SK-N-SH treated with all-trans-retinoic acid at 6 μM for 48 hours (cell line): ENCODE data around the gene TMSB15C.

Experiments used
- ATAC-seq: fragments of 200-7000 bp; cut with Tn5 transposase; 3 replicates; pipeline ENCODE4 v1.9.1; 2020; ENCODE audit warnings: mild to moderate bottlenecking, moderate library complexity
- ARNTL ChIP-seq: fragments of 450-650 bp; formaldehyde crosslinking; IDR thresholded peaks from 2 replicates; pipeline ENCODE4 v1.5.0; 2020; ENCODE audit warnings: low read depth, mild to moderate bottlenecking, moderate library complexity, borderline replicate concordance
- BACH2 ChIP-seq: fragments of 250-450 bp; sonication (Bioruptor Pico); IDR thresholded peaks from 2 replicates; pipeline ENCODE4 v1.9.0; 2021; ENCODE audit warnings: mild to moderate bottlenecking, borderline replicate concordance
- CSDC2 ChIP-seq: fragments of 250-450 bp; sonication (Bioruptor Pico); IDR thresholded peaks from 2 replicates; pipeline ENCODE4 v1.5.0; 2020; ENCODE audit warnings: mild to moderate bottlenecking, moderate library complexity
- ESRRG ChIP-seq: fragments of 250-450 bp; sonication (Bioruptor Pico); IDR thresholded peaks from 2 replicates; pipeline ENCODE4 v1.6.1; 2021; ENCODE audit warnings: mild to moderate bottlenecking
- GLIS3 ChIP-seq: fragments of 250-450 bp; sonication (Bioruptor Pico); IDR thresholded peaks from 2 replicates; pipeline ENCODE4 v1.5.0; 2020; ENCODE audit warnings: mild to moderate bottlenecking, moderate library complexity
- ISL1 ChIP-seq: fragments of 250-450 bp; sonication (Bioruptor Pico); IDR thresholded peaks from 2 replicates; pipeline ENCODE4 v2.1.2; 2022; ENCODE audit warnings: mild to moderate bottlenecking, moderate library complexity
- PPARA ChIP-seq: fragments of 250-450 bp; sonication (Bioruptor Pico); IDR thresholded peaks from 2 replicates; pipeline ENCODE4 v1.5.0; 2020; ENCODE audit warnings: mild to moderate bottlenecking, borderline replicate concordance
- RARB ChIP-seq: fragments of 250-450 bp; sonication (Bioruptor Pico); IDR thresholded peaks from 2 replicates; pipeline ENCODE4 v1.8.0; 2021; ENCODE audit warnings: mild to moderate bottlenecking, moderate library complexity
- SNAI2 ChIP-seq: fragments of 250-450 bp; sonication (Bioruptor Pico); IDR thresholded peaks from 2 replicates; pipeline ENCODE4 v1.5.0; 2020; ENCODE audit warnings: mild to moderate bottlenecking, moderate library complexity
- TCF4 ChIP-seq: fragments of 250-450 bp; sonication (Bioruptor Pico); IDR thresholded peaks from 2 replicates; pipeline ENCODE4 v1.8.0; 2021; ENCODE audit warnings: mild to moderate bottlenecking, moderate library complexity, borderline replicate concordance
- TOX ChIP-seq: fragments of 250-450 bp; sonication (Bioruptor Pico); IDR thresholded peaks from 2 replicates; pipeline ENCODE4 v1.8.0; 2021; ENCODE audit warnings: mild to moderate bottlenecking, moderate library complexity, borderline replicate concordance
- ZC3H10 ChIP-seq: fragments of 250-450 bp; sonication (Bioruptor Pico); IDR thresholded peaks from 2 replicates; pipeline ENCODE4 v1.5.1; 2021; ENCODE audit warnings: mild to moderate bottlenecking, moderate library complexity
- ZFP3 ChIP-seq: fragments of 250-450 bp; sonication (Bioruptor Pico); IDR thresholded peaks from 2 replicates; pipeline ENCODE4 v1.5.0; 2020; ENCODE audit warnings: mild to moderate bottlenecking, moderate library complexity
- ZFP30 ChIP-seq: fragments of 450-650 bp; formaldehyde crosslinking; IDR thresholded peaks from 2 replicates; pipeline ENCODE4 v1.5.0; 2022; ENCODE audit warnings: mild to moderate bottlenecking, moderate library complexity
- ZNF565 ChIP-seq: fragments of 450-650 bp; formaldehyde crosslinking; conservative IDR thresholded peaks from 2 replicates; pipeline ENCODE4 v1.5.0; 2020; ENCODE audit warnings: low read depth, mild to moderate bottlenecking, moderate library complexity
- ZNF70 ChIP-seq: fragments of 450-650 bp; formaldehyde crosslinking; IDR thresholded peaks from 2 replicates; pipeline ENCODE4 v1.5.0; 2020; ENCODE audit warnings: mild to moderate bottlenecking, moderate library complexity
- ZNF8 ChIP-seq: fragments of 450-650 bp; formaldehyde crosslinking; IDR thresholded peaks from 2 replicates; pipeline ENCODE4 v1.5.0; 2020; ENCODE audit warnings: mild to moderate bottlenecking, moderate library complexity
- TF ChIP-seq, protein P1 (sequence below): fragments of 250-450 bp; sonication (Bioruptor Pico); IDR thresholded peaks from 2 replicates; pipeline ENCODE4 v1.8.0; 2021; ENCODE audit warnings: low read depth, mild to moderate bottlenecking, moderate library complexity, borderline replicate concordance
- TF ChIP-seq, protein P2 (sequence below): fragments of 250-450 bp; sonication (Bioruptor Pico); IDR thresholded peaks from 2 replicates; pipeline ENCODE4 v1.5.1; 2020; ENCODE audit warnings: low read depth, mild to moderate bottlenecking, moderate library complexity
- TF ChIP-seq, protein P3 (sequence below): fragments of 250-450 bp; sonication (Bioruptor Pico); IDR thresholded peaks from 2 replicates; pipeline ENCODE4 v1.8.0; 2020; ENCODE audit warnings: mild to moderate bottlenecking, moderate library complexity, borderline replicate concordance

The TMSB15C gene

DNA sequence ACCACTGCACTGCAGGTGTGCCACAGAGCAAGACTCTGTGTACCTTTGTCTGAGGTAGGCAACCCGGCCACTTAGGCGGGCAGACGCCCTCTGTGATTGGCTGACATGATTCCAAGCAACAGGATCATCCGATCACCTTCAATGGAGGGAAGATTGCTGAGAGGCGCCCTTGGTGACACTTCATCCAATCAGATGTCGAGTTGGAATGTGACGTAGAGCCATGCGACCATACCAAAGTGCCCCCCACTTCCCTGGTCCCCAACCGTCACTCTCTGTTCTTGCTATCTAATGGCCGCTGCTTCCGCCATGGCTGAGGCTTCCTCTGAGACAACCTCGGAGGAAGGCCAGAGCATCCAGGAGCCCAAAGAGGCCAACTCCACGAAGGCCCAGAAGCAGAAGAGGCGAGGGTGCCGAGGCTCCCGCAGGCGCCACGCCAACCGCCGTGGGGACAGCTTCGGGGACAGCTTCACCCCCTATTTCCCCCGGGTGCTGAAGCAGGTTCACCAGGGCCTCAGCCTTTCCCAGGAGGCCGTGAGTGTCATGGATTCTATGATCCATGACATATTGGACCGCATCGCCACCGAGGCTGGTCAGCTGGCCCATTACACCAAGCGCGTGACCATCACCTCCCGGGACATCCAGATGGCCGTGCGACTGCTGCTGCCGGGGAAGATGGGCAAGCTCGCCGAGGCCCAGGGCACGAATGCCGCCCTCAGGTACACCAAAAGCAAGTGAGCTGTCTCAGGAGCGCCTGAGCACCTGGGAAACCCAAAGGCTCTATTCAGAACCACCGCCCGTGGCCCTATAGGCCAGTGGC is 36.1 kb downstream of the TMSB15C start, which contains the start of gene H2BW2:
TSS of gene H2BW2 (plus strand) at position 268 of the 817 bp plus-strand sequence. CDS start at position 307, 39 bp downstream.
- ATAC-seq: no peak
- TF ChIP-seq ZC3H10 (CRISPR knock-in tag) (no peak), PPARA (CRISPR knock-in tag) (no peak), ISL1 (CRISPR knock-in tag) (no peak), GLIS3 (CRISPR knock-in tag) (no peak), ZFP3 (CRISPR knock-in tag) (no peak), ZNF8 (no peak), ARNTL (CRISPR knock-in tag) (no peak), CSDC2 (CRISPR knock-in tag) (no peak), ZFP30 (no peak), ZNF70 (no peak), ZNF565 (CRISPR knock-in tag) (no peak), TCF4 (no peak), BACH2 (CRISPR knock-in tag) (no peak), SNAI2 (CRISPR knock-in tag) (no peak), TOX (CRISPR knock-in tag) (no peak), ESRRG (CRISPR knock-in tag) (no peak), RARB (CRISPR knock-in tag) (no peak)
- TF ChIP-seq, protein P1, sequence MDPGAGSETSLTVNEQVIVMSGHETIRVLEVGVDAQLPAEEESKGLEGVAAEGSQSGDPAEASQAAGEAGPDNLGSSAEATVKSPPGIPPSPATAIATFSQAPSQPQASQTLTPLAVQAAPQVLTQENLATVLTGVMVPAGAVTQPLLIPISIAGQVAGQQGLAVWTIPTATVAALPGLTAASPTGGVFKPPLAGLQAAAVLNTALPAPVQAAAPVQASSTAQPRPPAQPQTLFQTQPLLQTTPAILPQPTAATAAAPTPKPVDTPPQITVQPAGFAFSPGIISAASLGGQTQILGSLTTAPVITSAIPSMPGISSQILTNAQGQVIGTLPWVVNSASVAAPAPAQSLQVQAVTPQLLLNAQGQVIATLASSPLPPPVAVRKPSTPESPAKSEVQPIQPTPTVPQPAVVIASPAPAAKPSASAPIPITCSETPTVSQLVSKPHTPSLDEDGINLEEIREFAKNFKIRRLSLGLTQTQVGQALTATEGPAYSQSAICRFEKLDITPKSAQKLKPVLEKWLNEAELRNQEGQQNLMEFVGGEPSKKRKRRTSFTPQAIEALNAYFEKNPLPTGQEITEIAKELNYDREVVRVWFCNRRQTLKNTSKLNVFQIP (CRISPR knock-in tag): no peak
- TF ChIP-seq, protein P2, sequence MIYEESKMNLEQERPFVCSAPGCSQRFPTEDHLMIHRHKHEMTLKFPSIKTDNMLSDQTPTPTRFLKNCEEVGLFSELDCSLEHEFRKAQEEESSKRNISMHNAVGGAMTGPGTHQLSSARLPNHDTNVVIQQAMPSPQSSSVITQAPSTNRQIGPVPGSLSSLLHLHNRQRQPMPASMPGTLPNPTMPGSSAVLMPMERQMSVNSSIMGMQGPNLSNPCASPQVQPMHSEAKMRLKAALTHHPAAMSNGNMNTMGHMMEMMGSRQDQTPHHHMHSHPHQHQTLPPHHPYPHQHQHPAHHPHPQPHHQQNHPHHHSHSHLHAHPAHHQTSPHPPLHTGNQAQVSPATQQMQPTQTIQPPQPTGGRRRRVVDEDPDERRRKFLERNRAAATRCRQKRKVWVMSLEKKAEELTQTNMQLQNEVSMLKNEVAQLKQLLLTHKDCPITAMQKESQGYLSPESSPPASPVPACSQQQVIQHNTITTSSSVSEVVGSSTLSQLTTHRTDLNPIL (CRISPR knock-in tag): no peak
- TF ChIP-seq, protein P3, sequence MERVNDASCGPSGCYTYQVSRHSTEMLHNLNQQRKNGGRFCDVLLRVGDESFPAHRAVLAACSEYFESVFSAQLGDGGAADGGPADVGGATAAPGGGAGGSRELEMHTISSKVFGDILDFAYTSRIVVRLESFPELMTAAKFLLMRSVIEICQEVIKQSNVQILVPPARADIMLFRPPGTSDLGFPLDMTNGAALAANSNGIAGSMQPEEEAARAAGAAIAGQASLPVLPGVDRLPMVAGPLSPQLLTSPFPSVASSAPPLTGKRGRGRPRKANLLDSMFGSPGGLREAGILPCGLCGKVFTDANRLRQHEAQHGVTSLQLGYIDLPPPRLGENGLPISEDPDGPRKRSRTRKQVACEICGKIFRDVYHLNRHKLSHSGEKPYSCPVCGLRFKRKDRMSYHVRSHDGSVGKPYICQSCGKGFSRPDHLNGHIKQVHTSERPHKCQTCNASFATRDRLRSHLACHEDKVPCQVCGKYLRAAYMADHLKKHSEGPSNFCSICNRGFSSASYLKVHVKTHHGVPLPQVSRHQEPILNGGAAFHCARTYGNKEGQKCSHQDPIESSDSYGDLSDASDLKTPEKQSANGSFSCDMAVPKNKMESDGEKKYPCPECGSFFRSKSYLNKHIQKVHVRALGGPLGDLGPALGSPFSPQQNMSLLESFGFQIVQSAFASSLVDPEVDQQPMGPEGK (CRISPR knock-in tag): no peak
